Measurements from ENCODE around the gene NEBL. TPM values are rescaled to one million over a fixed set of nuclear protein-coding genes. Genes with fewer than 3 reads are reported as not detected.

NEBL gene
- total RNA-seq, 1 donor from 2014 or later = 2.0 TPM

- no peak for TF ChIP-seq CTCF (IDR thresholded peaks at IDR 0.05)
- Mint-ChIP-seq H3K27me3 (ENCODE audit: low read depth) (no peaks in the 10 kb centered on the region), H3K4me3 (ENCODE audit: unreplicated experiment) (no peak overlapping the region), H3K4me1 (ENCODE audit: low read depth) (peaks cover 34% of the 10 kb centered on the region), H3K36me3 (ENCODE audit: low read depth) (peaks cover 12% of the 10 kb centered on the region), H3K27ac (ENCODE audit: unreplicated experiment) (no peak overlapping the region), H3K9me3 (ENCODE audit: low read depth) (peaks cover 25% of the 10 kb centered on the region)
- DNase-seq (ENCODE audit: low spot score) = no peak
Measured at GRCh38 chr10:20745556-20746375, 151.3 kb downstream of the NEBL start.

- Mint-ChIP-seq H3K4me3 (ENCODE audit: unreplicated experiment) (no peak overlapping the region), H3K9me3 (ENCODE audit: low read depth) (peaks cover 16% of the 10 kb centered on the region), H3K27me3 (ENCODE audit: low read depth) (no peaks in the 10 kb centered on the region), H3K36me3 (ENCODE audit: low read depth) (peaks cover 3% of the 10 kb centered on the region), H3K4me1 (ENCODE audit: low read depth) (peaks cover 34% of the 10 kb centered on the region), H3K27ac (ENCODE audit: unreplicated experiment) (no peak overlapping the region)
- no peak for DNase-seq (ENCODE audit: low spot score)
- TF ChIP-seq CTCF (IDR thresholded peaks at IDR 0.05) = no peak
Measured at GRCh38 chr10:20744821-20745220, 152.3 kb downstream of the NEBL start.

- H3K36me3 Mint-ChIP-seq (ENCODE audit: low read depth) = no peaks in the 10 kb centered on the region
- TF ChIP-seq CTCF (IDR thresholded peaks at IDR 0.05) = no peak
- H3K9me3 Mint-ChIP-seq (ENCODE audit: low read depth) = peaks cover 7% of the 10 kb centered on the region
- no peak overlapping the region for H3K4me3 Mint-ChIP-seq (ENCODE audit: unreplicated experiment)
- H3K27me3 Mint-ChIP-seq (ENCODE audit: low read depth) = no peaks in the 10 kb centered on the region
- no peak overlapping the region for H3K27ac Mint-ChIP-seq (ENCODE audit: unreplicated experiment)
- peaks cover 34% of the 10 kb centered on the region for H3K4me1 Mint-ChIP-seq (ENCODE audit: low read depth)
- no peak for DNase-seq (ENCODE audit: low spot score)
Measured at GRCh38 chr10:20743942-20744341, 153.2 kb downstream of the NEBL start.

- H3K27me3 Mint-ChIP-seq (ENCODE audit: low read depth) = no peaks in the 10 kb centered on the region
- H3K4me1 Mint-ChIP-seq (ENCODE audit: low read depth) = peaks cover 34% of the 10 kb centered on the region
- DNase-seq (ENCODE audit: low spot score) = no peak
- TF ChIP-seq CTCF (IDR thresholded peaks at IDR 0.05) = no peak
- peaks cover 3% of the 10 kb centered on the region for H3K9me3 Mint-ChIP-seq (ENCODE audit: low read depth)
- H3K36me3 Mint-ChIP-seq (ENCODE audit: low read depth) = no peaks in the 10 kb centered on the region
- no peak overlapping the region for H3K4me3 Mint-ChIP-seq (ENCODE audit: unreplicated experiment)
- no peak overlapping the region for H3K27ac Mint-ChIP-seq (ENCODE audit: unreplicated experiment)
Measured at GRCh38 chr10:20742737-20743541, 154.2 kb downstream of the NEBL start.

GRCh38 chr10:20740120-20740519 lies 157.0 kb downstream of the NEBL start:
- Mint-ChIP-seq H3K4me1 (ENCODE audit: low read depth) (peaks cover 44% of the 10 kb centered on the region), H3K4me3 (ENCODE audit: unreplicated experiment) (no peak overlapping the region), H3K36me3 (ENCODE audit: low read depth) (no peaks in the 10 kb centered on the region), H3K27me3 (ENCODE audit: low read depth) (no peaks in the 10 kb centered on the region), H3K9me3 (ENCODE audit: low read depth) (peaks cover 3% of the 10 kb centered on the region), H3K27ac (ENCODE audit: unreplicated experiment) (no peak overlapping the region)
- TF ChIP-seq CTCF (IDR thresholded peaks at IDR 0.05) = no peak
- no peak for DNase-seq (ENCODE audit: low spot score)

Data from chondrocyte (in vitro differentiated cells).